ENCODE data around the gene MIPOL1.

The MIPOL1 gene

GRCh38 chr14:37401093-37401492 is 203.4 kb downstream of the MIPOL1 start:
- Histone ChIP-seq H3K27me3 (replicated peaks; ENCODE audit: control insufficient read depth, insufficient read depth, low read length) (no peaks in the 10 kb centered on the region), H3K4me3 (replicated peaks; ENCODE audit: low read depth, low read length) (no peak overlapping the region), H3K36me3 (ENCODE audit: control insufficient read depth, insufficient read depth, low read length) (no peaks in the 10 kb centered on the region)
- no peak for DNase-seq (ENCODE audit: extremely low read depth, insufficient read length)
- TF ChIP-seq CTCF (IDR thresholded peaks at IDR 0.05; ENCODE audit: insufficient read depth, low read length, poor library complexity, severe bottlenecking): no peak

- H3K27me3 ChIP-seq (replicated peaks; ENCODE audit: control insufficient read depth, insufficient read depth, low read length): no peaks in the 10 kb centered on the region
- no peaks in the 10 kb centered on the region for H3K36me3 ChIP-seq (ENCODE audit: control insufficient read depth, insufficient read depth, low read length)
- no peak for DNase-seq (ENCODE audit: extremely low read depth, insufficient read length)
Observed at GRCh38 chr14:37403626-37404025, 205.9 kb downstream of the MIPOL1 start.

GRCh38 chr14:37406095-37406494 is 208.4 kb downstream of the MIPOL1 start:
- no peaks in the 10 kb centered on the region for H3K36me3 ChIP-seq (ENCODE audit: control insufficient read depth, insufficient read depth, low read length)
- TF ChIP-seq CTCF (IDR thresholded peaks at IDR 0.05; ENCODE audit: insufficient read depth, low read length, poor library complexity, severe bottlenecking): no peak
- H3K4me3 ChIP-seq (replicated peaks; ENCODE audit: low read depth, low read length): no peak overlapping the region
- DNase-seq (ENCODE audit: extremely low read depth, insufficient read length): no peak
- no peaks in the 10 kb centered on the region for H3K27me3 ChIP-seq (replicated peaks; ENCODE audit: control insufficient read depth, insufficient read depth, low read length)

More at GRCh38 chr14:37403626-37404025, 205.9 kb downstream of the MIPOL1 start:
- H3K4me3 ChIP-seq (replicated peaks; ENCODE audit: low read depth, low read length): no peak overlapping the region
- no peak for TF ChIP-seq CTCF (IDR thresholded peaks at IDR 0.05; ENCODE audit: insufficient read depth, low read length, poor library complexity, severe bottlenecking)

- no peaks in the 10 kb centered on the region for H3K27me3 ChIP-seq (replicated peaks; ENCODE audit: control insufficient read depth, insufficient read depth, low read length)
- no peak for TF ChIP-seq CTCF (IDR thresholded peaks at IDR 0.05; ENCODE audit: insufficient read depth, low read length, poor library complexity, severe bottlenecking)
Observed at GRCh38 chr14:37411079-37411735, 213.5 kb downstream of the MIPOL1 start.

GRCh38 chr14:37413050-37413449 is 215.3 kb downstream of the MIPOL1 start:
- H3K36me3 ChIP-seq (ENCODE audit: control insufficient read depth, insufficient read depth, low read length): no peaks in the 10 kb centered on the region
- H3K4me3 ChIP-seq (replicated peaks; ENCODE audit: low read depth, low read length): no peak overlapping the region
- DNase-seq (ENCODE audit: extremely low read depth, insufficient read length): no peak
- TF ChIP-seq CTCF (IDR thresholded peaks at IDR 0.05; ENCODE audit: insufficient read depth, low read length, poor library complexity, severe bottlenecking): no peak
- H3K27me3 ChIP-seq (replicated peaks; ENCODE audit: control insufficient read depth, insufficient read depth, low read length): no peaks in the 10 kb centered on the region

More at GRCh38 chr14:37411079-37411735, 213.5 kb downstream of the MIPOL1 start:
- no peak for DNase-seq (ENCODE audit: extremely low read depth, insufficient read length)
- H3K36me3 ChIP-seq (ENCODE audit: control insufficient read depth, insufficient read depth, low read length): no peaks in the 10 kb centered on the region
- H3K4me3 ChIP-seq (replicated peaks; ENCODE audit: low read depth, low read length): no peak overlapping the region
